ENCODE data around the gene SPECC1.

SPECC1 gene

GRCh38 chr17:20281860-20282259, 272.7 kb downstream of the SPECC1 start:
- H3K27ac ChIP-seq (replicated peaks), result 0 out of 2 replicates have a peak overlapping the region, but pooled peaks have one; percentile 9
- TF ChIP-seq REST (IDR thresholded peaks at IDR 0.05; ENCODE audit: insufficient replicate concordance, low read depth), result no peak
- no peak for TF ChIP-seq POLR2AphosphoS5 (IDR thresholded peaks at IDR 0.05; ENCODE audit: low read depth)
- no peak for TF ChIP-seq GABPA (IDR thresholded peaks at IDR 0.05; ENCODE audit: low read depth)
- TF ChIP-seq SPI1 (IDR thresholded peaks at IDR 0.05; ENCODE audit: borderline replicate concordance, low read depth), result no peak
- no peak for TF ChIP-seq CTCF (IDR thresholded peaks at IDR 0.05; ENCODE audit: insufficient read depth, low read length)
- no peaks in the 10 kb centered on the region for H3K27me3 ChIP-seq (ENCODE audit: insufficient read depth, poor library complexity, severe bottlenecking)
- DNase-seq (ENCODE audit: low read depth in 1 of 2, low spot score in 1 of 2), result peak; percentile 29 to 56
- H3K4me3 ChIP-seq (replicated peaks; ENCODE audit: insufficient read depth, low read length), result no peak overlapping the region

- Histone ChIP-seq H3K27me3 (ENCODE audit: insufficient read depth, poor library complexity, severe bottlenecking) (no peaks in the 10 kb centered on the region), H3K27ac (replicated peaks) (no peak overlapping the region), H3K4me3 (replicated peaks; ENCODE audit: insufficient read depth, low read length) (no peak overlapping the region)
- TF ChIP-seq POLR2AphosphoS5 (IDR thresholded peaks at IDR 0.05; ENCODE audit: low read depth), result no peak
- DNase-seq (ENCODE audit: low read depth in 1 of 2, low spot score in 1 of 2), result no peak
Measured at GRCh38 chr17:20282526-20283308, 273.6 kb downstream of the SPECC1 start.

GRCh38 chr17:20284022-20284421, 274.9 kb downstream of the SPECC1 start:
- no peak overlapping the region for H3K27ac ChIP-seq (replicated peaks)
- no peak overlapping the region for H3K4me3 ChIP-seq (replicated peaks; ENCODE audit: insufficient read depth, low read length)
- no peaks in the 10 kb centered on the region for H3K27me3 ChIP-seq (ENCODE audit: insufficient read depth, poor library complexity, severe bottlenecking)
- DNase-seq (ENCODE audit: low read depth in 1 of 2, low spot score in 1 of 2), result no peak
- TF ChIP-seq REST (IDR thresholded peaks at IDR 0.05; ENCODE audit: insufficient replicate concordance, low read depth), result no peak
- TF ChIP-seq SPI1 (IDR thresholded peaks at IDR 0.05; ENCODE audit: borderline replicate concordance, low read depth), result no peak
- no peak for TF ChIP-seq CTCF (IDR thresholded peaks at IDR 0.05; ENCODE audit: insufficient read depth, low read length)
- no peak for TF ChIP-seq POLR2AphosphoS5 (IDR thresholded peaks at IDR 0.05; ENCODE audit: low read depth)
- no peak for TF ChIP-seq GABPA (IDR thresholded peaks at IDR 0.05; ENCODE audit: low read depth)

- H3K27me3 ChIP-seq (ENCODE audit: insufficient read depth, poor library complexity, severe bottlenecking), result no peaks in the 10 kb centered on the region
- no peak overlapping the region for H3K4me3 ChIP-seq (replicated peaks; ENCODE audit: insufficient read depth, low read length)
- H3K27ac ChIP-seq (replicated peaks), result no peak overlapping the region
- TF ChIP-seq SPI1 (IDR thresholded peaks at IDR 0.05; ENCODE audit: borderline replicate concordance, low read depth) (no peak), GABPA (IDR thresholded peaks at IDR 0.05; ENCODE audit: low read depth) (no peak), POLR2AphosphoS5 (IDR thresholded peaks at IDR 0.05; ENCODE audit: low read depth) (no peak), REST (IDR thresholded peaks at IDR 0.05; ENCODE audit: insufficient replicate concordance, low read depth) (no peak), CTCF (IDR thresholded peaks at IDR 0.05; ENCODE audit: insufficient read depth, low read length) (no peak)
- DNase-seq (ENCODE audit: low read depth in 1 of 2, low spot score in 1 of 2), result no peak
Measured at GRCh38 chr17:20284570-20285295, 275.6 kb downstream of the SPECC1 start.

Measured in HL-60 (cell line).